ENCODE measurements around the gene SLC10A7.

SLC10A7 gene

DNA sequence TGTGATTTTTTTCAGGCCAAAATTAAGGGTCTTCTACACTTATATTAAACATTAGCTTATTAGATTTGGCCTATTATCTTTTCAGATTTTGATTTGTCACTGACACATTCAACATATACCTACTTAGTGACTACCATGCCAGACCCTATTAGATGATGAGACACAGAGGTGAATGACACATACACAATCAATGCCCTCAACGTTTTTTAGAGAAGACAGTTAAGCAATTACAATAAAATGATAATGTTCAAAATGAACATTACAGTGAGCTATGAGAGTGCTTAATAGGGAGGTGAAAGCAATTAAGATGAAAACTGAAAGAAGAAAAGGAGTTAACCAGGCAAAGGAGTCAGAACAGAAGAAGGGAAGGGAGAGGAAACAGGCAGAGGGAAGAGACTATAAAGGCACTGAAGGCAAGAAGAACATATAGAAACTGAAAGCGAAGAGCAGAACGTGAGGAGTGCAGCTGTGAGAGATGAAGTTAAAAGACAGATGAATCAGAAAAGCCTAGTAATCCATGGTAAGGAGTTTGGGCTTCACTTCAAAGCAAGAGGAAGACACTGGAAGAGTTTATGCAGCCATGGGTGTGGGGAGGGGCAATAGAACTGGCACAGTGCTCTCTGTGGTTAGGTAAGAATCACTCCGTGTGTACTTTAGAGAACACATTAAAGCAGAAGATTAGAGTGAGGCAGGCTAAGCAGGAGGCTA is 188.4 kb downstream of the SLC10A7 start:
- H3K9ac ChIP-seq (ENCODE audit: low read length): no peak overlapping the region
- H3K4me1 ChIP-seq (ENCODE audit: control insufficient read depth, low read depth, low read length): no peaks in the 10 kb centered on the region
- no peaks in the 10 kb centered on the region for H3K9me3 ChIP-seq (ENCODE audit: control insufficient read depth, low read depth, low read length)
- no peaks in the 10 kb centered on the region for H3K27me3 ChIP-seq (ENCODE audit: control insufficient read depth, insufficient read depth, low read length)
- no peaks in the 10 kb centered on the region for H3K36me3 ChIP-seq (ENCODE audit: control insufficient read depth, low read depth, low read length)
- H3K4me3 ChIP-seq (ENCODE audit: low read length): no peak overlapping the region
- no peak overlapping the region for H3K27ac ChIP-seq (ENCODE audit: low read length)

DNA sequence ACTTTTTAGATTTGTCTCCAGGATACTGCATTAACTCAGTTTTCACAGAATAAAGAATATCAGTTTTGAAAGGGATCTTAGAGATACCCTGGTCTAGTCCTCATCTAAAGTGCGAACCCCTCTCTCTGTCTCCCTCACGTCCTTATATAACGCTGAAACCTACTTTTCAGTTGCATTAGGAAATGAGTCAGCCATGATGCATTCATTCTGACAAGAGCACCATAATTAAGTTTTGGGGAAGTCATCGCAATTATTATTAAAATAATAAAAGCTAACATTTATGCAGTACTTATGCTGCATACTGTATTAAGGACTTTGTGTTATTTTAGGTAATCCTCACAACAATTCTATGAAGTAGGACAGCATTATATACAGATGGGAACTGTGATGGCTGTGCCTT is 191.3 kb downstream of the SLC10A7 start:
- no peak overlapping the region for H3K4me3 ChIP-seq (ENCODE audit: low read length)
- no peaks in the 10 kb centered on the region for H3K27me3 ChIP-seq (ENCODE audit: control insufficient read depth, insufficient read depth, low read length)
- H3K9ac ChIP-seq (ENCODE audit: low read length): no peak overlapping the region
- H3K27ac ChIP-seq (ENCODE audit: low read length): no peak overlapping the region
- H3K36me3 ChIP-seq (ENCODE audit: control insufficient read depth, low read depth, low read length): no peaks in the 10 kb centered on the region
- H3K9me3 ChIP-seq (ENCODE audit: control insufficient read depth, low read depth, low read length): no peaks in the 10 kb centered on the region
- no peaks in the 10 kb centered on the region for H3K4me1 ChIP-seq (ENCODE audit: control insufficient read depth, low read depth, low read length)

DNA sequence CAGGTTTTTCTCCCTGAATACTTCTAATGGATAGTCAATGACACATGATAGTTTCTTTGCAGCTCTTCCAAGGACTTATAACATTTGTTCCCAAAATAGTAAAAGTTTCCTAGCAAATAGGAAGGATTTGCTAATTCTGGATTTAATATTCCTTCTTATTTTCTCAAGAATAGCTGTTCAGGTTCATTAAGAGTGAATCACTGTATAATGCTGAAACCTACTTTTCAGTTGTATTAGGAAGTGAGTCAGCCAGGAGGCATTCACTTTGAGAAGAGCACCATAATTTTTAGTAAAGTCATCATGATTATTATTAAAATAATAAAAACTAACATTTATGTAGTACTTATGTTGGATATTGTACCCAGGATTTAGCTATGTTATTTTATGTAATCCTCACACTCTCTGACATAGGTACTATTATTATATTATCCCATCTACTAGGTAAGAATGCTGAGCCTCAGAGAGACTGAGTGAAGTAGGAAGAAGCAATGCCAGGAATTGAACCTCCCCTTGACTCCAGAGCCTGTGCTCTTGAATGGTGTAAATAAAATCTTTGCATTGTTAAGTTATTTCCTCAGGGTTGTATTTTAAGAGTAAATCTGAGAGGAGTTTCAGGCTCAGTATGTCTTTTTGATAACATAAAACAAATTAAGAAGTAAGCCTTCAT is 192.6 kb downstream of the SLC10A7 start:
- Histone ChIP-seq H3K9me3 (ENCODE audit: control insufficient read depth, low read depth, low read length) (no peaks in the 10 kb centered on the region), H3K4me1 (ENCODE audit: control insufficient read depth, low read depth, low read length) (no peaks in the 10 kb centered on the region), H3K4me3 (ENCODE audit: low read length) (no peak overlapping the region), H3K27ac (ENCODE audit: low read length) (no peak overlapping the region), H3K9ac (ENCODE audit: low read length) (no peak overlapping the region), H3K36me3 (ENCODE audit: control insufficient read depth, low read depth, low read length) (no peaks in the 10 kb centered on the region), H3K27me3 (ENCODE audit: control insufficient read depth, insufficient read depth, low read length) (no peaks in the 10 kb centered on the region)

DNA sequence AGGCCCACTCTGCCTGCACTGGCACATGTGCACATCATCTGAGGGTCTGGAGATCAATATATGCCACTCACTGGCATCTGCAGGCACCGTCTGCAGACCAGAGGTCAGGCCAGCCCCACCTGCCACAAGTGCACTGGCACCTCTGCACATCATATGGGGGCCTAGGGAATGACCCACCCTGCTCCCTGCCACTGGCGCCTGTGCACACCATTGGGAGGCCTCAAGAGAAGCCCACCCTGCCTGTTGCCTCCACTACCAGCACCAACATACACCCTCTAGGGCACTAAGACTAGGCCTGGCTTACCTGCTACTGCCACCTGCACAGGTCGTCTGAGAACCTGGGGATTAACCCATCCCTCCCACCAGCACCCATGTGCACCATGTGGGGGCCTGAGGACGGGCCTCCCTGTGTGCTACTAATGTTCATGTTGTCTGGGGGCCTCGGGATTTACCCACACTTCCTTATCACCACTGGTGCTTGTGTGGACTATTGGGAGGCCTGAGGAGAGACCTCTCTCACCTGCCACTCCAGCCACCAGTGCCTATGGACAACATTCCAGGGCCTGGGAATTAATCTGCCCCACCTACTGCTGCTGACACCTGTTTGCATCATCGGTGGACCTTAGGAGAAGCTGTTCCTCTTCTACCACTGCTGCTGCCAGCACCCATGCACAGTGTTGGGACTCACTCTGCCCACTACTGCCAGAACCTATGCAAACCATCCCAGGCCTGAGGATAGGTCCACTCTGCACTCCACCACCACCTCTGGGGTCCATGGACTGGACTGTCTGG is 193.7 kb downstream of the SLC10A7 start:
- H3K9ac ChIP-seq (ENCODE audit: low read length): no peak overlapping the region
- H3K9me3 ChIP-seq (ENCODE audit: control insufficient read depth, low read depth, low read length): no peaks in the 10 kb centered on the region
- no peak overlapping the region for H3K4me3 ChIP-seq (ENCODE audit: low read length)
- no peaks in the 10 kb centered on the region for H3K36me3 ChIP-seq (ENCODE audit: control insufficient read depth, low read depth, low read length)
- no peak overlapping the region for H3K27ac ChIP-seq (ENCODE audit: low read length)
- no peaks in the 10 kb centered on the region for H3K4me1 ChIP-seq (ENCODE audit: control insufficient read depth, low read depth, low read length)
- no peaks in the 10 kb centered on the region for H3K27me3 ChIP-seq (ENCODE audit: control insufficient read depth, insufficient read depth, low read length)

DNA sequence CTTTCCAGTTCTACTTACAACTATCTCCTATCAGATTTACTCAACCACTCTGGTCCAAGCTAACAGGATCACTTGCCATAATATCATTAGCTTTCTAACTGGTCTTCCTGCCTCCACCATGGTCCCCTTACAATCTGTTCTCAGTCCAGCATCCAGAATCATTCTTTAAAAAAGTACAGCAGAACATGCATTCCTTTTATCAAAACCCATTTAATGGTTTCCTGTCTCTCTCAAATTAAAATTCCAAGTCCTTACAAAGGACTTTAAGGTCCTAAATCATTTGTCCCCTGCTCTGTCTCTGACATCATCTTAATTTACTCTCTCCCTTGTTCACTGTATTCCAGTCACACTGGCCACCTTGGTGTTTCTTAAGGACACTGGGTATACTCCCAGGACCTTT is 202.8 kb downstream of the SLC10A7 start:
- Histone ChIP-seq H3K9ac (ENCODE audit: low read length) (no peak overlapping the region), H3K4me1 (ENCODE audit: control insufficient read depth, low read depth, low read length) (no peaks in the 10 kb centered on the region), H3K36me3 (ENCODE audit: control insufficient read depth, low read depth, low read length) (no peaks in the 10 kb centered on the region), H3K9me3 (ENCODE audit: control insufficient read depth, low read depth, low read length) (no peaks in the 10 kb centered on the region), H3K27ac (ENCODE audit: low read length) (no peak overlapping the region), H3K4me3 (ENCODE audit: low read length) (no peak overlapping the region), H3K27me3 (ENCODE audit: control insufficient read depth, insufficient read depth, low read length) (no peaks in the 10 kb centered on the region)

DNA sequence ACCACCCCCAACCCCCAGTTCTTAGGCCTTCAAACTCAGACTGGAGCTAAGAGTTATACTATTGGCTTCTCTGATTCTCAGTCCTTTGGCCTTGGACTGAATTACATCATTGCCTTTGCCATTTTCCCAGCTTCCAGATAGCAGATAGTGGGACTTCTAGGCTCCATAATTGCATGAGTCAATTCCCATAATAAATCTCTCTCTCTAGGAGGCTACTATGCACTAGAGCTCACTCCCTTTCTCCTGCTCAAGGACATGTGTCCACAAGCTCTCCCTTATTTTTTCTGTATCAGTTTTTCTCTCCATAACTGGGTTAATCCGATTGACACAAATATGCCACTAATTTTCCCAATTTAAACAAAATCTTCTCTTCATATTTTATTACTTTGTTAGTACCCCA is 204.0 kb downstream of the SLC10A7 start:
- Histone ChIP-seq H3K27ac (ENCODE audit: low read length) (no peak overlapping the region), H3K4me1 (ENCODE audit: control insufficient read depth, low read depth, low read length) (no peaks in the 10 kb centered on the region), H3K4me3 (ENCODE audit: low read length) (no peak overlapping the region), H3K9ac (ENCODE audit: low read length) (no peak overlapping the region), H3K36me3 (ENCODE audit: control insufficient read depth, low read depth, low read length) (no peaks in the 10 kb centered on the region), H3K27me3 (ENCODE audit: control insufficient read depth, insufficient read depth, low read length) (no peaks in the 10 kb centered on the region), H3K9me3 (ENCODE audit: control insufficient read depth, low read depth, low read length) (no peaks in the 10 kb centered on the region)

DNA sequence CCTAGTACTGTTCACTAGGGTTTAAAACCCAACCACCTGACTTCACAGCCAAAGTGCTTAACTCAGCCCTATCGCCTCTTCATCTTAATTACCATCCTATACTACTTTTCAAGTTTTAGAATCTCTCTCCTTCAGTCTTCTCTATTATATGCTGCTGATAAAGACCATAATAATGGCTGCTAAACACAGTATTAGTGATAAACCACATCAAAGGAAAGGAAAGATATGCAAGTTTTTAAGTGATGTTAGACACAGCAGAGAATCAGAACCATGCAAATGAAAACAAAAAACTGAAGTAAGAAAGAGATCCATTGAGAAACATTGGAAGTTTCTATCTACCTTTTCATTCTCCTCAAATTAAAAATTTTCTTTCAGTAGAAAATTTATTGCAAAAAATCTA is 206.6 kb downstream of the SLC10A7 start:
- H3K4me1 ChIP-seq (ENCODE audit: control insufficient read depth, low read depth, low read length): no peaks in the 10 kb centered on the region
- no peaks in the 10 kb centered on the region for H3K36me3 ChIP-seq (ENCODE audit: control insufficient read depth, low read depth, low read length)
- no peak overlapping the region for H3K4me3 ChIP-seq (ENCODE audit: low read length)
- no peaks in the 10 kb centered on the region for H3K9me3 ChIP-seq (ENCODE audit: control insufficient read depth, low read depth, low read length)
- H3K27ac ChIP-seq (ENCODE audit: low read length): no peak overlapping the region
- no peaks in the 10 kb centered on the region for H3K27me3 ChIP-seq (ENCODE audit: control insufficient read depth, insufficient read depth, low read length)
- H3K9ac ChIP-seq (ENCODE audit: low read length): no peak overlapping the region

DNA sequence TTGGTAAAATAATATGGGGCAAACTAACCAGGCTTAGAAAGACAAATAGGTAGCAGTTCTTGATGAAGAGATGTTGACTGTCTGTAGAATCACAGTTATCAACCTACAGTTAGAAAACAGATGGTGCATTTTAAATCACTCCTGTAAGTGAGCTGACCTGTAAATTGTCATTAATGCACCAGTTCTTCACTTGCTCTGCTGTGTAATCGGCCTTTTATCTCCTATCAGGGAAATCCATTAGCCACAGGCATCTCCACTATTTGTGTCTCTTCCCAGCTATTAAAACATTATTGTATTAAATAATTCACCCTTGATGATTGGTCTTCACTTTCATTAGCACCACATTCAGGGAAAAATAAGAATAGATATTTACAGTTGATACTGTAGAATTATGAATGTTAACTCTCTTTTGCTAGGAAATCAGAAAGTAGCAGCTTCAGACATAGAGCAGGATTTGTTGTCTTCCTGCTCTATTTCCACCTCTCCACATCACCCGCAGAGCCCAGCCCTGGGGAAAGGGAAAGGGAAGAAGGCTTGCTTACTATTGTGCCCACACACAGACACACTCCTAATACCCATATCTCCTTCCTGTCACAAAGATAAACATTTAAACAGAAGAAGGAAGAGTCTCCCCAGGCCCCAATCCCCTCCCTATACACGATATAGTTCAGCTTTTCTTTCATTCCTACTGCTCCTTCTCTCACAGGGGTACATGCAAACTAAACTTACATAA is 210.3 kb downstream of the SLC10A7 start:
- no peaks in the 10 kb centered on the region for H3K36me3 ChIP-seq (ENCODE audit: control insufficient read depth, low read depth, low read length)
- H3K4me1 ChIP-seq (ENCODE audit: control insufficient read depth, low read depth, low read length): no peaks in the 10 kb centered on the region
- no peak overlapping the region for H3K27ac ChIP-seq (ENCODE audit: low read length)
- H3K4me3 ChIP-seq (ENCODE audit: low read length): no peak overlapping the region
- no peaks in the 10 kb centered on the region for H3K27me3 ChIP-seq (ENCODE audit: control insufficient read depth, insufficient read depth, low read length)
- no peaks in the 10 kb centered on the region for H3K9me3 ChIP-seq (ENCODE audit: control insufficient read depth, low read depth, low read length)
- H3K9ac ChIP-seq (ENCODE audit: low read length): no peak overlapping the region

DNA sequence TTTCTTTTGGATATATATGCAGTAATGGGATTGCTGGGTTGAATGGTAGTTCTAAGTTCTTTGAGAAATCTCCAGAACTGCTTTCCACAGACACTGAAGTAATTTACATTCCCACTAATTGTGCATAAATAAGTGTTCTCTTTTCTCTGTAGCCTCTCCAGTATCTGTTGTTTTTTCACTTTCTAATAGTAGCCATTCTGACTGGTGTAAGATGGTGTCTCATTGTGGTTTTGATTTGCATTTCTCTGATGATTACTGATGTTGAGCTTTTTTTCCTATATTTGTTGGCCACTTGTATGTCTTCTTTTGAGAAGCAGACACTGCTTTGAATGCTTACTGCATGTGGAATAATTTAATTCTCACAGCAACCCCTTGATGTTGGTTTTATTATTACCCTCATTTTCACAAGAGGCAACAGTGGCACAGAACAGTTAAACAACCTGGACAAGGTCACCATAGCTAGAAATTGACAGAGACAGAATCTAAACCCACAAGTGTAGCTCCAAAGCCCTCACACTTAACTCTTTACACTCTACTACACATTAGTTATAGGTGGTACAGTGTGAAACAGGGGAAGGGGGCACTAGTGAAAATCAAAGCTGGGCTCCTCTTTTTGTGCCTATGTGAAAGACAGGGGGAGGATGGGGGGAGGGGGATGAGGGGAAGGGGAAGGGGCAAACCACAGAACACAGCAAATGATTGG is 211.3 kb downstream of the SLC10A7 start:
- Histone ChIP-seq H3K4me3 (ENCODE audit: low read length) (no peak overlapping the region), H3K9ac (ENCODE audit: low read length) (no peak overlapping the region), H3K27ac (ENCODE audit: low read length) (no peak overlapping the region), H3K4me1 (ENCODE audit: control insufficient read depth, low read depth, low read length) (no peaks in the 10 kb centered on the region), H3K9me3 (ENCODE audit: control insufficient read depth, low read depth, low read length) (no peaks in the 10 kb centered on the region), H3K36me3 (ENCODE audit: control insufficient read depth, low read depth, low read length) (no peaks in the 10 kb centered on the region), H3K27me3 (ENCODE audit: control insufficient read depth, insufficient read depth, low read length) (no peaks in the 10 kb centered on the region)

DNA sequence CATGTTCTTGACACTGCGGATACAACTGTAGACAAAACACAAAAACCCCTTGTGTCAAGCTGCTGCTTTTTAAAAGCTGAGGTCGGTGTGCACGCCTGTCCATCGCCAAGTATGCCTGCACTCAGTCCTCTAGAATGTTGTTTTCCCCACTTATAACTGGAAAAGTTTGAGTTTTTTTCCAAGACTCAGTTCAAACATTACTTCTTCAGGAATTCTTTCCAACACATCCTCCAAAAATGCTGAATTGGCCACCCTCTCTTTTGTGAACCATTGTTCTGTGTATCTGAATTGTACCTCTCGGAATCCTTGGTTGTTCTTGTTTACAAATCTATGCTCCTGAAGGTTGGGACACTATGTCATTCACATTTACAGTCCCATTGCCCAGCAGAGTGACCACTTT is 212.8 kb downstream of the SLC10A7 start:
- Histone ChIP-seq H3K4me1 (ENCODE audit: control insufficient read depth, low read depth, low read length) (no peaks in the 10 kb centered on the region), H3K27ac (ENCODE audit: low read length) (no peak overlapping the region), H3K9me3 (ENCODE audit: control insufficient read depth, low read depth, low read length) (no peaks in the 10 kb centered on the region), H3K4me3 (ENCODE audit: low read length) (no peak overlapping the region), H3K36me3 (ENCODE audit: control insufficient read depth, low read depth, low read length) (no peaks in the 10 kb centered on the region), H3K27me3 (ENCODE audit: control insufficient read depth, insufficient read depth, low read length) (no peaks in the 10 kb centered on the region), H3K9ac (ENCODE audit: low read length) (no peak overlapping the region)

DNA sequence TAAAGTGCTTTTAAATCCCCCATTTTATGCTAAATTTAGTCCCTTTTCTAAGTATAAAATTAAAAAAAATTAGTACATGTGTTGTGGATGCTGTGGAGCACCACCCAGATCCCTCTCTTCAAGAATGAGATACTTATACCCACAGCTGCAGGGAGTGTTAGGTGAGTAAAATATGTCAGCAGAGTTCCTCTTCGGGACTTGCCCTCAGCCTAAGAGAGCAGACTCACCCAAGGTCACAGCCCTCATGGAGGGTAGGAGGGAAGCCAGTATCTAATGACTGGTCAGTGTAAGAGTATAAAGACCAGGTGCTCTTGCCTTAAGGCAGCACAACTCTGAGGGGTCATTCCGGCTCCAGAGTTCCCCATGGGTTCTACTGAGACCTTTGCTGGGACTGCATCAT is 218.9 kb downstream of the SLC10A7 start:
- Histone ChIP-seq H3K27ac (ENCODE audit: low read length) (no peak overlapping the region), H3K4me3 (ENCODE audit: low read length) (no peak overlapping the region), H3K9me3 (ENCODE audit: control insufficient read depth, low read depth, low read length) (no peaks in the 10 kb centered on the region), H3K4me1 (ENCODE audit: control insufficient read depth, low read depth, low read length) (no peaks in the 10 kb centered on the region), H3K27me3 (ENCODE audit: control insufficient read depth, insufficient read depth, low read length) (no peaks in the 10 kb centered on the region), H3K36me3 (ENCODE audit: control insufficient read depth, low read depth, low read length) (no peaks in the 10 kb centered on the region), H3K9ac (ENCODE audit: low read length) (no peak overlapping the region)
